K562 (cell line): ENCODE data around the gene VTI1B. TPM values are rescaled to one million over a fixed set of nuclear protein-coding genes. Genes with fewer than 3 reads are reported as not detected.

ENCODE experiments used
- ARID3A ChIP-seq: IDR thresholded peaks from 2 replicates; pipeline ENCODE4 v1.6.1; 2012; ENCODE audit warnings: low read depth, low read length, improper control_type of control experiment, borderline replicate concordance
- ATF7 ChIP-seq: fragments of 450-650 bp; IDR thresholded peaks from 2 replicates; pipeline ENCODE4 v1.7.1; 2014; ENCODE audit warnings: mild to moderate bottlenecking, moderate library complexity
- BCLAF1 ChIP-seq, 2 experiments: fragments of 450-650 bp in 1 of 2; IDR thresholded peaks; 2 replicates each; pipeline ENCODE4 v1.6.1; 2011 to 2017; ENCODE audit warnings: low read depth in 2 of 2, antibody characterized with exemption in 1 of 2, borderline replicate concordance in 1 of 2, low read length in 1 of 2, mild to moderate bottlenecking in 1 of 2, mixed read lengths in 1 of 2; ENCODE audit not compliant: control insufficient read depth in 1 of 2
- ESRRB ChIP-seq: fragments of 250-450 bp; sonication (Bioruptor Pico); IDR thresholded peaks from 2 replicates; pipeline ENCODE4 v1.5.0; 2020; ENCODE audit warnings: mild to moderate bottlenecking, moderate library complexity, borderline replicate concordance
- HLTF ChIP-seq: fragments of 450-650 bp; IDR thresholded peaks from 2 replicates; pipeline ENCODE4 v1.6.1; 2016
- LARP7 ChIP-seq: fragments of 450-650 bp; IDR thresholded peaks from 2 replicates; pipeline ENCODE4 v1.6.1; 2016
- MAFG ChIP-seq: fragments of 450-650 bp; conservative IDR thresholded peaks from 2 replicates; pipeline ENCODE4 v1.6.1; 2016; ENCODE audit warnings: missing genetic modification characterization, missing compliant biosample characterization
- NR2C2 ChIP-seq, 2 experiments: fragments of 200-800 bp in 1 of 2; sonication (Bioruptor generic) in 1 of 2; sonication (generic) in 1 of 2; formaldehyde crosslinking in 1 of 2; IDR thresholded peaks; 2 replicates each; pipeline versions ENCODE4 v1.6.1 to v1.8.0; 2016 to 2022; ENCODE audit warnings: mild to moderate bottlenecking in 1 of 2, missing compliant biosample characterization in 1 of 2, missing genetic modification characterization in 1 of 2, missing genetic modification reagents in 1 of 2
- NR2F6 ChIP-seq: fragments of 450-650 bp; formaldehyde crosslinking; IDR thresholded peaks from 2 replicates; pipeline ENCODE4 v1.4.0; 2020; ENCODE audit warnings: mild to moderate bottlenecking
- POLR2A ChIP-seq: fragments of 450-650 bp; conservative IDR thresholded peaks from 2 replicates; pipeline ENCODE4 v1.6.1; 2016
- RBM25 ChIP-seq: fragments of 200-400 bp; formaldehyde crosslinking; IDR thresholded peaks from 2 replicates; pipeline ENCODE4 v1.6.1; 2018; ENCODE audit warnings: low read length, low read depth, moderate library complexity; ENCODE audit not compliant: severe bottlenecking
- STAT5A ChIP-seq: IDR thresholded peaks from 2 replicates; pipeline ENCODE4 v1.6.1; 2012; ENCODE audit warnings: low read length, inconsistent platforms, borderline replicate concordance
- SUPT5H ChIP-seq: fragments of 450-650 bp; IDR thresholded peaks from 2 replicates; pipeline ENCODE4 v1.6.1; 2016
- ZBTB17 ChIP-seq: fragments of 450-650 bp; formaldehyde crosslinking; IDR thresholded peaks from 2 replicates; pipeline ENCODE4 v1.4.0; 2020; ENCODE audit warnings: mild to moderate bottlenecking
- ZNF143 ChIP-seq: sonication (generic); formaldehyde crosslinking; IDR thresholded peaks from 2 replicates; pipeline ENCODE4 v1.9.0; 2022; ENCODE audit warnings: mild to moderate bottlenecking, missing genetic modification reagents
- ZNF431 ChIP-seq: sonication (generic); formaldehyde crosslinking; IDR thresholded peaks from 2 replicates; pipeline ENCODE4 v1.8.0; 2022; ENCODE audit warnings: mild to moderate bottlenecking, missing genetic modification reagents
- ZNF766 ChIP-seq: fragments of 200-800 bp; sonication (Bioruptor generic); conservative IDR thresholded peaks from 2 replicates; pipeline ENCODE4 v1.6.1; 2016; ENCODE audit warnings: missing genetic modification characterization, missing compliant biosample characterization
- polyA plus RNA-seq, 8 experiments: library from polyadenylated mRNA; depleted of rRNA in 4 of 8; stranded (reverse) in 5 of 8; unstranded in 3 of 8; fragments of >200 nt; fragmentation: Nextera tagmentation in 2 of 8; fragmentation: Illumina TruSeq in 1 of 8; extraction: Ambion mirVana in 2 of 8; extraction: Trizol in 1 of 8; gene quantifications; 2 replicates each; pipeline versions ENCODE4 v1.2.1 to v1.2.3, GENCODE V29; 2011 to 2014; ENCODE audit warnings: inconsistent platforms in 1 of 8, missing spikeins in 1 of 8
- total RNA-seq, 7 experiments: library from RNA; depleted of rRNA in 6 of 7; stranded (reverse); fragments of >200 nt in 6 of 7; fragmentation: Illumina TruSeq in 2 of 7; extraction: Trizol in 2 of 7; gene quantifications; 2 replicates each; pipeline versions ENCODE4 v1.2.1 to v1.2.3, GENCODE V29; 2011 to 2021; ENCODE audit warnings: low replicate concordance in 1 of 7

VTI1B gene
- total and polyA plus RNA-seq, 9 of the 15 experiments (the other 6 are each of a cell fraction or from before 2014, with no cell fraction given), result 7.8 to 69.8 (median 50.1) TPM

DNA sequence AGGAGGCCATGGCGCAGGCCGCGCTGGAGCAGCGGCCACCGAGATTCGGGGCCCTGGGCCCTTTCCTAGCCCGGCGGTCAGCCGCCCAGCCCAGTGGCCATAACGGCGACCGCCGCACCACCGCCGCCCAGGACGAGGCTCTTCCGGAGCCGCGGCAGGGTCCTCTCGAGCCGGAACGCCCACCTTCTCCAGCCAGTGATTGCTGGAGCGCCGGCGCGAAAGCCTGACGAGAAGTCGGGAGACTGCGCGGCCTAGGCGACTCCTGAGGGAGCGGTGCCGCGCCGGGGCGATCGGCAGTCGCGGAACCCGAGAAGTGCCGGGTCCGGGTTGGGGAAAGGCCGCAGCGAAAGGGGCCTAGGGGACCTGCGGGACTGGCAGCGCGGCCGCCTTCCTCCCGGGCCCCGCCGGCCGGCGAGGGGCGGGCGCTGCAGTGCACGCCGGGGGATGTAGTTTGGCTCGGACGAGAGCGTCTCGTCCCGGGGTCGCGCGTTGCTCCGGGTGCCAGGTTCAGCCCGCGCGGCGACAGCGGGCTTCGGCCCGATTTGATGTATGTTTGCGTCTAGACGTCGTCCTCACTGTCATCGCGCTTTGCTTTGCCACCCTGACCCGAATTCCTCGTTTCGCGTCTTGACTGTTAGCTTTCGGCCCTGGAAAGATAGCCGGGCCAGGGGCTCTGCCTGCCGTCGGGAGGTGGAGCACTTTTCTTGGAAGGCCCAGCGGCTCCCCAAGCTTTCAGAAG, at the start of gene VTI1B (continued):
- TF ChIP-seq NR2C2 (CRISPR knock-in tag; IDR thresholded peaks at IDR 0.05) (no peak), NR2C2 (tag; IDR thresholded peaks at IDR 0.05) (peak; percentile 88), POLR2A (peak; percentile 77), ATF7 (peak; percentile 48; the same call in 1 of the 2 replicates), STAT5A (no peak), BCLAF1 (IDR thresholded peaks at IDR 0.05; ENCODE audit: borderline replicate concordance in 1 of 2, control insufficient read depth in 1 of 2, low read depth in 2 of 2, low read length in 1 of 2) (no peak), HLTF (no peak), ZNF143 (peak; percentile 91), ZBTB17 (CRISPR knock-in tag) (peak; percentile 56; the same call in 1 of the 2 replicates), ZNF431 (CRISPR knock-in tag) (no peak), SUPT5H (no peak), RBM25 (peak; percentile 15), LARP7 (no peak), ESRRB (CRISPR knock-in tag) (no peak), ZNF766 (CRISPR knock-in tag) (peak; percentile 27; the same call in 1 of the 2 replicates), NR2F6 (CRISPR knock-in tag) (no peak), MAFG (tag) (no peak), ARID3A (no peak)
